ENCODE data around the gene SV2B.

Gene SV2B

GRCh38 chr15:91257746-91258414 is 157.8 kb downstream of the SV2B start:
- TF ChIP-seq, protein P1, sequence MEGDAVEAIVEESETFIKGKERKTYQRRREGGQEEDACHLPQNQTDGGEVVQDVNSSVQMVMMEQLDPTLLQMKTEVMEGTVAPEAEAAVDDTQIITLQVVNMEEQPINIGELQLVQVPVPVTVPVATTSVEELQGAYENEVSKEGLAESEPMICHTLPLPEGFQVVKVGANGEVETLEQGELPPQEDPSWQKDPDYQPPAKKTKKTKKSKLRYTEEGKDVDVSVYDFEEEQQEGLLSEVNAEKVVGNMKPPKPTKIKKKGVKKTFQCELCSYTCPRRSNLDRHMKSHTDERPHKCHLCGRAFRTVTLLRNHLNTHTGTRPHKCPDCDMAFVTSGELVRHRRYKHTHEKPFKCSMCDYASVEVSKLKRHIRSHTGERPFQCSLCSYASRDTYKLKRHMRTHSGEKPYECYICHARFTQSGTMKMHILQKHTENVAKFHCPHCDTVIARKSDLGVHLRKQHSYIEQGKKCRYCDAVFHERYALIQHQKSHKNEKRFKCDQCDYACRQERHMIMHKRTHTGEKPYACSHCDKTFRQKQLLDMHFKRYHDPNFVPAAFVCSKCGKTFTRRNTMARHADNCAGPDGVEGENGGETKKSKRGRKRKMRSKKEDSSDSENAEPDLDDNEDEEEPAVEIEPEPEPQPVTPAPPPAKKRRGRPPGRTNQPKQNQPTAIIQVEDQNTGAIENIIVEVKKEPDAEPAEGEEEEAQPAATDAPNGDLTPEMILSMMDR (IDR thresholded peaks at IDR 0.05; ENCODE audit: low read depth, low read length, missing control alignments) = no peak
- in situ Hi-C loops (cut with HindIII; ENCODE audit: low sequenced_read_pairs) = no loop called here
- H3K4me3 ChIP-seq (ENCODE audit: low read depth, low read length) = no peak overlapping the region
- no peak for DNase-seq (ENCODE audit: low read depth)

DNA sequence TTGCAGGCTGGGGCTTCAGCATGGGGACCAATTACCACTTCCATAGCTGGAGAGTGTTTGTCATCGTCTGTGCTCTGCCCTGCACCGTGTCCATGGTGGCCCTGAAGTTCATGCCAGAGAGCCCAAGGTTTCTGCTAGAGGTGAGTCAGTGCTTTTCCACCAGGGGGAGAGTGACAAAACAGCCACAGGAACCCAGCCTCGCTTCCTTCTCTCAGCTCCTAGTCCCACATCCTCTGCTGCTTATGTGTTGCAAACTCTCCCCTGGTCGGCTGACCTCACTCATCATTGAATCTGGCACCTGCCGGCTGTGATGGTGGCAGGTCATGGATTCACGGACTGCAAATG is 158.3 kb downstream of the SV2B start:
- TF ChIP-seq, protein P1 (IDR thresholded peaks at IDR 0.05; ENCODE audit: low read depth, low read length, missing control alignments) = no peak
- in situ Hi-C loops (cut with HindIII; ENCODE audit: low sequenced_read_pairs) = no loop called here
- H3K4me3 ChIP-seq (ENCODE audit: low read depth, low read length) = no peak overlapping the region
- DNase-seq (ENCODE audit: low read depth) = no peak

DNA sequence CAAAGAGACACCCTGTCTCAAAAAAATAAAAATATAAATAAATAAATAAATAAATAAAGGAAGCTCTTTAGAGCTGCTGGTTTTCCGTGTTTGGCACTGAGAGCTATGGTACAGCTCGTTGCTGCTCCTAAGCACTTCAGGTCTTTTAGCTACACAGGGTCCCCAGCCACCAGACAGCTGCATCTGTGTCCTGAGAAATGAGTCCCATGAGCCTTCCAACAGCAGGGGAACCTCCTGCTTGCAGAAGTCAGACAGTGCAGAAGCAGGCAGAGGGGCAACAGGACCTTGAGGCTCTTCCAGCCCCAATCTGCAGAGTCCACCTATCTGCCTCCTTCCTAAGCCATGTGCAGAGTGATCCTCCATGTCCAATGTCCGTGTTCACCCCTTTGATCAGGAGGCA is 159.0 kb downstream of the SV2B start:
- TF ChIP-seq, protein P1 (IDR thresholded peaks at IDR 0.05; ENCODE audit: low read depth, low read length, missing control alignments) = no peak
- DNase-seq (ENCODE audit: low read depth) = no peak
- no peak overlapping the region for H3K4me3 ChIP-seq (ENCODE audit: low read depth, low read length)
- in situ Hi-C loops (cut with HindIII; ENCODE audit: low sequenced_read_pairs) = no loop called here

DNA sequence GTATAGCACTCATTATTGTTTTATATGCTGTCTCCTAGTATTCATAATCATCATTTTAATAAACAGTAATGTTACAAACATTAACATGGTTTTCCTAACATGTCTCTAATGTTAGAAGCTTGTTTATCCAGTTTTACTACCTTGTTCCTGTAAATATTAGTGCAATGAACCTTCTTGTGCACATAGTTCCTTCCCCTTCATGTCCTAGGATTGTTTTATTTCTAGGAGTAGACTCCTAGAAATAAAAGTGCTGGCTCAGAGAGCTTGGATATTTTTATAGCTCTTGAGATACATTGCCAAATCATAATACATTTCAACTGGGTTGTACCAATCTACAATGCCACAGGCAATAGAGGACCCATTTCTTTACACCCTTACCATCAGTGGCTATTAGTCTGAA is 161.3 kb downstream of the SV2B start:
- in situ Hi-C loops (cut with HindIII; ENCODE audit: low sequenced_read_pairs) = no loop called here
- TF ChIP-seq, protein P1 (IDR thresholded peaks at IDR 0.05; ENCODE audit: low read depth, low read length, missing control alignments) = no peak
- no peak for DNase-seq (ENCODE audit: low read depth)
- no peak overlapping the region for H3K4me3 ChIP-seq (ENCODE audit: low read depth, low read length)

- no peak for DNase-seq (ENCODE audit: low read depth)
- in situ Hi-C loops (cut with HindIII; ENCODE audit: low sequenced_read_pairs) = no loop called here
- H3K4me3 ChIP-seq (ENCODE audit: low read depth, low read length) = no peak overlapping the region
Observed at GRCh38 chr15:91263632-91264531, 163.8 kb downstream of the SV2B start.

GRCh38 chr15:91264651-91265351 is 164.7 kb downstream of the SV2B start:
- TF ChIP-seq, protein P1 (IDR thresholded peaks at IDR 0.05; ENCODE audit: low read depth, low read length, missing control alignments) = no peak
- in situ Hi-C loops (cut with HindIII; ENCODE audit: low sequenced_read_pairs) = no loop called here
- no peak for DNase-seq (ENCODE audit: low read depth)
- no peak overlapping the region for H3K4me3 ChIP-seq (ENCODE audit: low read depth, low read length)

More at GRCh38 chr15:91263632-91264531, 163.8 kb downstream of the SV2B start:
- TF ChIP-seq, protein P1 (IDR thresholded peaks at IDR 0.05; ENCODE audit: low read depth, low read length, missing control alignments) = no peak
